Testis (tissue), 3 donors: ENCODE results near the gene OTUB2. TPM values are rescaled to one million over a fixed set of nuclear protein-coding genes. Genes with fewer than 3 reads are reported as not detected.

Experiments used
- DNase-seq: peaks from one replicate; pipeline ENCODE4 v3.0.0-alpha.2; 2019
- H3K27ac ChIP-seq, 2 donors: fragments of 200-600 bp; sonication (generic); one replicate each; pipeline ENCODE4 v1.5.1; 2019
- H3K27me3 ChIP-seq: fragments of 200-600 bp; sonication (generic); one replicate; pipeline ENCODE4 v1.5.1; 2019
- H3K36me3 ChIP-seq: fragments of 200-600 bp; sonication (generic); one replicate; pipeline ENCODE4 v1.5.1; 2017; ENCODE audit warnings: low read depth; ENCODE audit errors: missing control alignments
- H3K4me1 ChIP-seq: fragments of 200-600 bp; sonication (generic); one replicate; pipeline ENCODE4 v1.5.1; 2019
- H3K4me3 ChIP-seq, 2 donors: fragments of 200-600 bp; sonication (generic); one replicate each; pipeline ENCODE4 v1.5.1; 2017 to 2019
- H3K9me3 ChIP-seq: fragments of 200-600 bp; sonication (generic); one replicate; pipeline ENCODE4 v1.5.1; 2017
- CTCF ChIP-seq, 3 experiments: fragments of 450-650 bp in 2 of 3; fragments of 200-600 bp in 1 of 3; sonication (generic) in 1 of 3; IDR thresholded peaks; one replicate each; pipeline ENCODE4 v1.5.1; 2016 to 2019; ENCODE audit warnings: antibody characterized with exemption in 3 of 3, mild to moderate bottlenecking in 2 of 3, moderate library complexity in 1 of 3
- POLR2A ChIP-seq: fragments of 450-650 bp; IDR thresholded peaks from one replicate; pipeline ENCODE4 v1.6.1; 2017; ENCODE audit warnings: antibody characterized with exemption, mild to moderate bottlenecking, moderate library complexity
- WGBS, 2 donors: methylation state at CpG; one replicate each; pipeline ENCODE4 v1.1.5; 2018; 5-methylcytosine and 5-hydroxymethylcytosine counted together
- intact Hi-C: fragments of 100-400 bp; cut with DNase I; formaldehyde crosslinking; loops from one replicate; pipeline ENCODE4 v1.15.1; 2023; ENCODE audit warnings: low total_unique reads
- polyA plus RNA-seq: library from polyadenylated mRNA; stranded (reverse); fragments of 350-450 nt; fragmentation: Illumina TruSeq; extraction: RNeasy Lipid Tissue Mini Kit (QIAGEN cat#74804); gene quantifications from one replicate; pipeline ENCODE4 v1.2.3, GENCODE V29; 2014; ENCODE audit warnings: low read depth, low replicate concordance; ENCODE audit not compliant: insufficient read depth
- total RNA-seq, 2 donors: library from RNA; depleted of rRNA; stranded (reverse); fragments of >200 nt; gene quantifications; one replicate each; pipeline ENCODE4 v1.2.3, GENCODE V29; 2016

OTUB2 gene
- total and polyA plus RNA-seq, 3 donors from 2014 or later, result 8.4 to 19.3 (median 16.8) TPM

- no peak overlapping the region for H3K4me3 ChIP-seq
- H3K27ac ChIP-seq, result no peak overlapping the region
- H3K4me1 ChIP-seq, result peaks cover 40% of the 10 kb centered on the region
- TF ChIP-seq CTCF (IDR thresholded peaks at IDR 0.05) (no peak), POLR2A (no peak)
- 94% methylated on average over 7 of the region's 7 CpGs for WGBS, 2 donors
- intact Hi-C loops, result no loop called here
- H3K36me3 ChIP-seq, result no peaks in the 10 kb centered on the region
- H3K9me3 ChIP-seq, result no peaks in the 10 kb centered on the region
- H3K27me3 ChIP-seq, result no peaks in the 10 kb centered on the region
- peak; percentile 4 for DNase-seq
These were observed 28.8 kb downstream of the OTUB2 start for GRCh38 chr14:94054936-94055335.

GRCh38 chr14:94056579-94057308 lies 30.6 kb downstream of the OTUB2 start:
- 59% methylated on average over 6 of the region's 6 CpGs for WGBS, 2 donors
- Histone ChIP-seq H3K4me1 (peaks cover 36% of the 10 kb centered on the region), H3K4me3 (no peak overlapping the region), H3K27ac (no peak overlapping the region), H3K27me3 (no peaks in the 10 kb centered on the region), H3K9me3 (no peaks in the 10 kb centered on the region), H3K36me3 (no peaks in the 10 kb centered on the region)
- no peak for TF ChIP-seq POLR2A
- no peak for TF ChIP-seq CTCF (IDR thresholded peaks at IDR 0.05)
- intact Hi-C loops, result no loop called here
- peak; percentile 69 for DNase-seq

- Histone ChIP-seq H3K9me3 (no peaks in the 10 kb centered on the region), H3K27me3 (no peaks in the 10 kb centered on the region), H3K4me3 (no peak overlapping the region), H3K4me1 (peaks cover 46% of the 10 kb centered on the region), H3K36me3 (no peaks in the 10 kb centered on the region), H3K27ac (no peak overlapping the region)
- WGBS, 2 donors, result 68 to 74% methylated on average over 1 of the region's 1 CpG
- no peak for DNase-seq
- intact Hi-C loops, result no loop called here
- TF ChIP-seq CTCF (IDR thresholded peaks at IDR 0.05) (no peak), POLR2A (no peak)
These were observed 32.1 kb downstream of the OTUB2 start for GRCh38 chr14:94058128-94058673.

GRCh38 chr14:94058674-94059138 lies 32.6 kb downstream of the OTUB2 start:
- intact Hi-C loops, result no loop called here
- H3K9me3 ChIP-seq, result no peaks in the 10 kb centered on the region
- no peak for TF ChIP-seq POLR2A
- TF ChIP-seq CTCF (IDR thresholded peaks at IDR 0.05), result no peak
- H3K4me1 ChIP-seq, result peaks cover 51% of the 10 kb centered on the region
- DNase-seq, result peak; percentile 9
- H3K36me3 ChIP-seq, result no peaks in the 10 kb centered on the region
- 51 to 66% methylated on average over 5 of the region's 5 CpGs for WGBS, 2 donors
- no peaks in the 10 kb centered on the region for H3K27me3 ChIP-seq
- H3K4me3 ChIP-seq, result no peak overlapping the region
- peak overlapping the region in 1 of 2 donors; percentile 32 for H3K27ac ChIP-seq

- no peaks in the 10 kb centered on the region for H3K36me3 ChIP-seq
- intact Hi-C loops, result no loop called here
- H3K4me3 ChIP-seq, result no peak overlapping the region
- H3K27me3 ChIP-seq, result no peaks in the 10 kb centered on the region
- peaks cover 58% of the 10 kb centered on the region for H3K4me1 ChIP-seq
- no peak for TF ChIP-seq CTCF (IDR thresholded peaks at IDR 0.05)
- no peak for TF ChIP-seq POLR2A
- DNase-seq, result peak; percentile 18
- no peak overlapping the region for H3K27ac ChIP-seq
- WGBS, 2 donors, result 45 to 54% methylated on average over 5 of the region's 5 CpGs
- no peaks in the 10 kb centered on the region for H3K9me3 ChIP-seq
These were observed 33.9 kb downstream of the OTUB2 start for GRCh38 chr14:94059998-94060397.
